Cardiac muscle cell (in vitro differentiated cells and primary cell): ENCODE results near the gene ARF1. TPM values are rescaled to one million over a fixed set of nuclear protein-coding genes. Genes with fewer than 3 reads are reported as not detected.

Experiments
- DNase-seq, 2 donors: peaks; one replicate each; pipeline versions ENCODE4 v3.0.0 to v3.0.0-alpha.2; 2010 to 2017; ENCODE audit warnings: low read depth in 1 of 2, low spot score in 1 of 2
- H3K27ac ChIP-seq: fragments of 200-600 bp; sonication (generic); 2 replicates; pipeline ENCODE4 v1.5.1; 2016
- H3K27me3 ChIP-seq: fragments of 200-600 bp; sonication (generic); 2 replicates; pipeline ENCODE4 v1.6.0; 2016; ENCODE audit warnings: control low read depth
- H3K36me3 ChIP-seq: fragments of 200-600 bp; sonication (generic); 2 replicates; pipeline ENCODE4 v1.5.1; 2016; ENCODE audit warnings: control low read depth
- H3K4me1 ChIP-seq: fragments of 200-600 bp; sonication (generic); 2 replicates; pipeline ENCODE4 v1.8.1; 2017; ENCODE audit warnings: low read depth, mild to moderate bottlenecking, mixed run types
- H3K4me3 ChIP-seq: fragments of 200-600 bp; sonication (generic); 2 replicates; pipeline ENCODE4 v1.5.1; 2016; ENCODE audit warnings: mild to moderate bottlenecking
- H3K9me3 ChIP-seq: fragments of 200-600 bp; sonication (generic); 2 replicates; pipeline ENCODE4 v1.5.1; 2017; ENCODE audit warnings: low read depth, mild to moderate bottlenecking, control low read depth
- polyA plus RNA-seq: library from polyadenylated mRNA; unstranded; fragments of >200 nt; fragmentation: Nextera tagmentation; extraction: Ambion mirVana; gene quantifications from 2 replicates; pipeline ENCODE4 v1.2.1, GENCODE V29; 2016
- total RNA-seq: library from RNA; depleted of rRNA; stranded (reverse); fragments of >200 nt; gene quantifications from 2 replicates; pipeline ENCODE4 v1.2.3, GENCODE V29; 2016
- TF ChIP-seq, protein P1 (sequence below): IDR thresholded peaks from 2 replicates; pipeline ENCODE4 v1.5.1; 2012; ENCODE audit warnings: low read depth, mild to moderate bottlenecking, low read length

Gene ARF1
- total and polyA plus RNA-seq, 2 experiments from 2014 or later = 499 to 662 TPM

DNA sequence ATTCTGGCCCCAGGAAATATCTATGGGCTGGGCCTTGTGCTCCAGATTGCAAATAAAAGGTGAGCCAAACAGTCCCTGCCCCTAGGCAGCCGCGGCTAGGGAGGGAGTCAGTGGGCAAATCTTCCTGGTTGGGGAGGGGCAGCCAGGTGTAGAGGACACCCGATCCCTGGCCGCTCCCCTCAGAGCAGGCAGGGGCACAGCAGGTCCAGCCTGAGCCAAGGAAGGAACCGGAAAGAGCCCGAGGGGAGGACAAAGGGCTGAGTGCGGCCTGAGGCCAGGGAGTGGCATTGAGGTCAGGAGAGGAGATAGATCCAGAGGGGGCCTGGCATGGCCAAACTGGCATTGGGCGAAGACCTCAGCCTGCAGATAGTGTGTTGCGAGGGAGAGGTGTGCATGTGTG, 36.6 kb upstream of the ARF1 start:
- Histone ChIP-seq H3K9me3 (no peaks in the 10 kb centered on the region), H3K27ac (no peak overlapping the region), H3K4me3 (no peak overlapping the region), H3K36me3 (no peaks in the 10 kb centered on the region), H3K4me1 (no peaks in the 10 kb centered on the region), H3K27me3 (peaks cover 19% of the 10 kb centered on the region)
- no peak for DNase-seq
- TF ChIP-seq, protein P1, sequence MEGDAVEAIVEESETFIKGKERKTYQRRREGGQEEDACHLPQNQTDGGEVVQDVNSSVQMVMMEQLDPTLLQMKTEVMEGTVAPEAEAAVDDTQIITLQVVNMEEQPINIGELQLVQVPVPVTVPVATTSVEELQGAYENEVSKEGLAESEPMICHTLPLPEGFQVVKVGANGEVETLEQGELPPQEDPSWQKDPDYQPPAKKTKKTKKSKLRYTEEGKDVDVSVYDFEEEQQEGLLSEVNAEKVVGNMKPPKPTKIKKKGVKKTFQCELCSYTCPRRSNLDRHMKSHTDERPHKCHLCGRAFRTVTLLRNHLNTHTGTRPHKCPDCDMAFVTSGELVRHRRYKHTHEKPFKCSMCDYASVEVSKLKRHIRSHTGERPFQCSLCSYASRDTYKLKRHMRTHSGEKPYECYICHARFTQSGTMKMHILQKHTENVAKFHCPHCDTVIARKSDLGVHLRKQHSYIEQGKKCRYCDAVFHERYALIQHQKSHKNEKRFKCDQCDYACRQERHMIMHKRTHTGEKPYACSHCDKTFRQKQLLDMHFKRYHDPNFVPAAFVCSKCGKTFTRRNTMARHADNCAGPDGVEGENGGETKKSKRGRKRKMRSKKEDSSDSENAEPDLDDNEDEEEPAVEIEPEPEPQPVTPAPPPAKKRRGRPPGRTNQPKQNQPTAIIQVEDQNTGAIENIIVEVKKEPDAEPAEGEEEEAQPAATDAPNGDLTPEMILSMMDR = no peak

DNA sequence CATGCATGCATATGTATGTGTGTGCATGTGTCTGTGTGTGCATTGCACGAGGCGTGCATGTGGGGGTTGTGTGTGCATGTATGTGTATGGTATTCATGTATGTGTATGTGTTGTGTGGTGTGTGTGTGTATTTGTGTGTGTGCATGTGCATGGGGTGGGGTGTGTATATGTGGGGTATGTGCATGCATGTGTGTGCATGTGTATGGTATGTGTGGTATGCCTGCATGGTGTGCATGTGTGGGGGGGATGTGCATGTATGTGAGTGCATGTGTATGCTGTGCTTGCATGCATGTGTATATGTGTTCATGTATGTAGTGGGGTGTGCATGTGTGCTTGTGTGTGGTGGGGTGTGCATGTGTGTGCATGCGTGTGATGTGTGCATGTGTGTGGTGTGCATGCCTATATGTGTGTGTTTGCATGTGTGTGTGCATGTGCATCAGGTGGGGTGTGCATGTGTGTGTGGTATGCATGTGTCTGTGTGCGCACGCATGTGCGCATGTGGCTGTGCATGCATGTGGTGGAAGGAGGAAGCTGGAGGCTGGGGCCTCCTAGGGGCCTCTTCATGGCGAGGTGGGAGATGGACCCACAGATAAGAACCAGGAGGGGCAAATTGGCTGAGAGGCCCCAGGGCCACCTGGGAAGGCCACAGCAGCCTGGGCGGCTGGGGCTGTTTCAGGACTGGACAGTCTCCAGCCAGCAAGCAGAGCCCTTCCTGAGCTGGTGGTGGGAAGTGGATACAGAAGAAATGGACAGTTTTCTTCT, 35.9 kb upstream of the ARF1 start:
- no peaks in the 10 kb centered on the region for H3K36me3 ChIP-seq
- TF ChIP-seq, protein P1 = no peak
- H3K27me3 ChIP-seq = peaks cover 12% of the 10 kb centered on the region
- H3K9me3 ChIP-seq = no peaks in the 10 kb centered on the region
- H3K4me1 ChIP-seq = no peaks in the 10 kb centered on the region
- no peak for DNase-seq
- no peak overlapping the region for H3K27ac ChIP-seq
- no peak overlapping the region for H3K4me3 ChIP-seq

DNA sequence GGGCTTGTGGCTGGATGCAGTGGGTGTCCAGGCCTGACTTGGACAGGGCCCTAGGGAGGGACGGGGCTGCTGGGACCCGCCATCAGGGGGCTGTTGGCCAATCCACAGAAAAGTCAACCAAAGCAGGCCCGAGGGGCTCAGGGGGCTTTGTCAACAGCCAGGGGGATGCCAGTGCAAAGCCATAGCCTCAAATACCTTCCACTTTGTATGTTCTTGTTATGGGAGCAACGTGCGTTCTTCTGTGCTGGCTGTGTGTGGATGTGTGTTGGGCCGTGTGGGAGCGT, 35.4 kb upstream of the ARF1 start:
- no peaks in the 10 kb centered on the region for H3K4me1 ChIP-seq
- H3K27me3 ChIP-seq = peaks cover 8% of the 10 kb centered on the region
- TF ChIP-seq, protein P1 = no peak
- H3K4me3 ChIP-seq = no peak overlapping the region
- DNase-seq = no peak
- no peaks in the 10 kb centered on the region for H3K9me3 ChIP-seq
- no peak overlapping the region for H3K27ac ChIP-seq
- no peaks in the 10 kb centered on the region for H3K36me3 ChIP-seq

DNA sequence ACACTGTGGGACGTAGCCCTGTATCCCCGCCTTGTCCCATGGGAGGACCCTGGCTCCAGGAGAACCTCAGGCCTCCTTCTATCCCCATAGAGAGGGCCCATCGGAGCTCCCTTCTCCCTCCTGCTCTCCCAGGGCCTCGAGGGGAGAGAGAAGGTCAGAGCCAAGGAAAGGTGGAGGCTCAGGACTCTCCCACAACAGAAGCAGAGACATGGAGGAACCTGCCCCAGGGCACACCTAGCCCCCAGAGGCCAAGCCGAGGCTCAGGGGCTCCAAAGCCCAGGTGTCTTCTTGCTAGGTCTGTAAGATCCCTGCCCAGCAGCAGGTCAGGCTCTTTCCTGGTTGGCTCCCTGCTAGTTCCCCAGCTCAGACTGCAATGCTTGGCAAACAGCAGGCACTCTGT, 34.4 kb upstream of the ARF1 start:
- no peak for DNase-seq
- TF ChIP-seq, protein P1 = no peak
- no peaks in the 10 kb centered on the region for H3K27me3 ChIP-seq
- H3K36me3 ChIP-seq = no peaks in the 10 kb centered on the region
- no peak overlapping the region for H3K4me3 ChIP-seq
- no peaks in the 10 kb centered on the region for H3K4me1 ChIP-seq
- H3K27ac ChIP-seq = no peak overlapping the region
- H3K9me3 ChIP-seq = no peaks in the 10 kb centered on the region

DNA sequence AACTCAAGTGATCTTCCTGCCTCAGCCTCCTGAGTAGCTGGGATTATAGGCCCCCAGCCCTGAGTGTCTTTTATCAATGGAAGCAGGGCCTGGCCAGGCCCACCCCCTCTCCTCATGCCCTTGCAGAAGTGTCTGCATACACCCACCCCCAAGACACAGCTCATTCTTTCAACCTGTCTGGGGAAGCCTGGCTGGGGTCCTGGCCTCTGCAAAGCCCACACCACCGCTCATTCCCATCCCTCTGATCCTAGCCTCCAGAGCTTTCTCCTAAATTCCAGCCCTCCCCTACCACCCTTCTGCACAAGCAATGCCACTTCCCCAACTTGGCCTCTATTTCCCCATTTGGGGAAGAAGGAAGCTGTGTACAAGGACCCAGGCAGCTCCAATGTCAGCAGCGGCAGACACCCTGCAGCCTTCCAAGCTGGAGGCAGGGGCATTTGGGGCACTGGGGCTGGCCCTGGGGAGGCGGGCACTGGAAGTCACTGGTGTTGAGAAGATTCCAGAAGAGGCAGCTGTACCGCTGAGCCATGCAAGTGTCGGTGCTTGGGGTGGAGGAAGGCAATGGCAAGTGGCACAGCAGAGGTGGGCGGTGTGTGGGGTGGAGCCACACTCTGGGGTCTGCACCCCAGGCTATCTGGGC, 33.7 kb upstream of the ARF1 start:
- TF ChIP-seq, protein P1 = no peak
- no peak overlapping the region for H3K27ac ChIP-seq
- no peak overlapping the region for H3K4me3 ChIP-seq
- H3K4me1 ChIP-seq = no peaks in the 10 kb centered on the region
- no peaks in the 10 kb centered on the region for H3K36me3 ChIP-seq
- no peaks in the 10 kb centered on the region for H3K27me3 ChIP-seq
- no peak for DNase-seq
- no peaks in the 10 kb centered on the region for H3K9me3 ChIP-seq
